HEK293 (cell line): ENCODE data around the gene C21orf58.

Experiments used
- CTCF ChIA-PET: fragments of 350-600 bp; formaldehyde crosslinking; extraction: SDS; loops from one replicate; lab custom pipeline; 2021; ENCODE audit warnings: antibody characterized with exemption; lab: Yijun Ruan, JAX
- POLR2A ChIA-PET: fragments of 300-600 bp; formaldehyde crosslinking; extraction: SDS; loops from one replicate; lab custom pipeline; 2020; ENCODE audit warnings: antibody characterized with exemption, inconsistent platforms; lab: Yijun Ruan, JAX
- H3K27ac ChIP-seq: fragments of 200-500 bp; sonication (Bioruptor generic); 2 replicates; pipeline ENCODE4 v1.5.1; 2014; ENCODE audit warnings: low read depth, low read length, control low read depth, inconsistent platforms; ENCODE audit errors: extremely low read depth
- H3K36me3 ChIP-seq, 2 experiments: fragments of 200-500 bp in 1 of 2; sonication (Bioruptor generic) in 1 of 2; 1 replicate in 1 of 2; 2 replicates in 1 of 2; pipeline ENCODE4 v1.5.1; 2014 to 2017; ENCODE audit warnings: inconsistent platforms in 2 of 2, low read length in 2 of 2; ENCODE audit not compliant: control insufficient read depth in 2 of 2, insufficient read depth in 1 of 2
- H3K4me1 ChIP-seq: fragments of 200-500 bp; sonication (Bioruptor generic); 2 replicates; pipeline ENCODE4 v1.5.1; 2014; ENCODE audit warnings: mild to moderate bottlenecking, low read length, inconsistent platforms; ENCODE audit not compliant: control insufficient read depth, insufficient read depth
- H3K4me3 ChIP-seq: 2 replicates; pipeline ENCODE4 v1.5.1; 2011; ENCODE audit warnings: low read depth, mild to moderate bottlenecking, control low read depth, low read length, moderate library complexity
- H3K9me3 ChIP-seq: fragments of 200-500 bp; sonication (Bioruptor generic); 2 replicates; pipeline ENCODE4 v1.5.1; 2014; ENCODE audit warnings: low read depth, low read length, inconsistent platforms; ENCODE audit not compliant: control insufficient read depth, insufficient read depth
- GLIS2 ChIP-seq: fragments of 450-650 bp; formaldehyde crosslinking; IDR thresholded peaks from 2 replicates; pipeline ENCODE4 v1.5.1; 2016; ENCODE audit warnings: missing biosample characterization, missing genetic modification characterization
- KLF7 ChIP-seq: fragments of 450-650 bp; formaldehyde crosslinking; IDR thresholded peaks from 2 replicates; pipeline ENCODE4 v1.5.1; 2016; ENCODE audit warnings: missing biosample characterization, missing genetic modification characterization, borderline replicate concordance
- SCRT1 ChIP-seq: fragments of 450-650 bp; formaldehyde crosslinking; IDR thresholded peaks from 2 replicates; pipeline ENCODE4 v1.5.1; 2016; ENCODE audit warnings: missing biosample characterization, missing genetic modification characterization, borderline replicate concordance
- SCRT2 ChIP-seq: fragments of 450-650 bp; formaldehyde crosslinking; IDR thresholded peaks from 2 replicates; pipeline ENCODE4 v1.5.1; 2016; ENCODE audit warnings: missing biosample characterization, missing genetic modification characterization
- YY1 ChIP-seq: fragments of 450-650 bp; formaldehyde crosslinking; IDR thresholded peaks from 2 replicates; pipeline ENCODE4 v1.5.1; 2018; ENCODE audit warnings: missing biosample characterization, missing genetic modification characterization
- YY2 ChIP-seq: fragments of 450-650 bp; formaldehyde crosslinking; IDR thresholded peaks from 2 replicates; pipeline ENCODE4 v1.5.1; 2016; ENCODE audit warnings: missing biosample characterization, missing genetic modification characterization
- ZIC2 ChIP-seq: fragments of 450-650 bp; formaldehyde crosslinking; IDR thresholded peaks from 2 replicates; pipeline ENCODE4 v1.5.1; 2016; ENCODE audit warnings: missing biosample characterization, missing genetic modification characterization
- ZNF138 ChIP-seq: fragments of 450-650 bp; formaldehyde crosslinking; IDR thresholded peaks from 2 replicates; pipeline ENCODE4 v1.5.1; 2016; ENCODE audit warnings: missing biosample characterization, missing genetic modification characterization, borderline replicate concordance
- ZNF184 ChIP-seq: fragments of 450-650 bp; IDR thresholded peaks from 2 replicates; pipeline ENCODE4 v1.5.1; 2018; ENCODE audit warnings: missing biosample characterization, mild to moderate bottlenecking, missing genetic modification characterization
- ZNF239 ChIP-seq: fragments of 450-650 bp; formaldehyde crosslinking; IDR thresholded peaks from 2 replicates; pipeline ENCODE4 v1.5.1; 2016; ENCODE audit warnings: missing biosample characterization, missing genetic modification characterization
- ZNF555 ChIP-seq: fragments of 450-650 bp; formaldehyde crosslinking; conservative IDR thresholded peaks from 2 replicates; pipeline ENCODE4 v1.5.1; 2017; ENCODE audit warnings: missing biosample characterization, mild to moderate bottlenecking, missing genetic modification characterization, inconsistent platforms
- ZNF600 ChIP-seq: fragments of 450-650 bp; formaldehyde crosslinking; IDR thresholded peaks from 2 replicates; pipeline ENCODE4 v1.5.1; 2016; ENCODE audit warnings: missing biosample characterization, missing genetic modification characterization
- ZSCAN23 ChIP-seq: fragments of 450-650 bp; formaldehyde crosslinking; IDR thresholded peaks from 2 replicates; pipeline ENCODE4 v1.5.1; 2016; ENCODE audit warnings: missing biosample characterization, missing genetic modification characterization
- TF ChIP-seq, protein P1 (sequence below): fragments of 450-650 bp; formaldehyde crosslinking; IDR thresholded peaks from 2 replicates; pipeline ENCODE4 v1.5.0; 2017; ENCODE audit warnings: missing biosample characterization, missing genetic modification characterization, borderline replicate concordance
- TF ChIP-seq, protein P2 (sequence below): fragments of 450-650 bp; formaldehyde crosslinking; IDR thresholded peaks from 2 replicates; pipeline ENCODE4 v1.5.1; 2016; ENCODE audit warnings: missing biosample characterization, missing genetic modification characterization
- TF ChIP-seq, protein P3 (sequence below): fragments of 450-650 bp; formaldehyde crosslinking; IDR thresholded peaks from 2 replicates; pipeline ENCODE4 v1.5.1; 2016; ENCODE audit warnings: missing biosample characterization, missing genetic modification characterization
- TF ChIP-seq, protein P4 (sequence below): fragments of 450-650 bp; formaldehyde crosslinking; IDR thresholded peaks from 2 replicates; pipeline ENCODE4 v1.5.1; 2016; ENCODE audit warnings: missing biosample characterization, missing genetic modification characterization, borderline replicate concordance

The C21orf58 gene

DNA sequence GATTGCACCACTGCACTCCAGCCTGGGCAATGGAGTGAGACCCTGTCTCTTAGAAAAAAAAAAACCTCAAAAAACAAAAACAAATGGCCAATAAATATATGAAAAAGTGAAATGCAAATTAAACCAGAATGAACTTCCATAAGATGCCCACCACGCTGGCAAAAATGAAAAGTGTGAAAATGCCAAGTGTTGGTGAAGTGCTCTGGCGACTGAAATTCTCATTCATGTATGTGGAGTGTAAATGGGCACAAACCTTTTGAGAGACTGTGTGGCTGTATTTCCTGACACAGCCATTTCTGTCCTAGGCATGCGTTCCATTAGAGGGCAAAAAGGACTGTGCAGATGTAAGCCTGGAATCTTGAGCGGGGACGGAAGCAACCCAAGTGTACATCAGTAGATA lies 19.2 kb downstream of the C21orf58 start:
- no peaks in the 10 kb centered on the region for H3K9me3 ChIP-seq
- H3K4me3 ChIP-seq, result no peak overlapping the region
- TF ChIP-seq ZNF138 (tag by site-specific recombination) (no peak), YY2 (tag by site-specific recombination) (no peak), ZNF184 (tag by site-specific recombination) (peak; percentile 96), KLF7 (no peak), ZSCAN23 (tag by site-specific recombination) (no peak), YY1 (tag by site-specific recombination) (no peak), ZNF555 (tag by site-specific recombination) (no peak)
- TF ChIP-seq, protein P1, sequence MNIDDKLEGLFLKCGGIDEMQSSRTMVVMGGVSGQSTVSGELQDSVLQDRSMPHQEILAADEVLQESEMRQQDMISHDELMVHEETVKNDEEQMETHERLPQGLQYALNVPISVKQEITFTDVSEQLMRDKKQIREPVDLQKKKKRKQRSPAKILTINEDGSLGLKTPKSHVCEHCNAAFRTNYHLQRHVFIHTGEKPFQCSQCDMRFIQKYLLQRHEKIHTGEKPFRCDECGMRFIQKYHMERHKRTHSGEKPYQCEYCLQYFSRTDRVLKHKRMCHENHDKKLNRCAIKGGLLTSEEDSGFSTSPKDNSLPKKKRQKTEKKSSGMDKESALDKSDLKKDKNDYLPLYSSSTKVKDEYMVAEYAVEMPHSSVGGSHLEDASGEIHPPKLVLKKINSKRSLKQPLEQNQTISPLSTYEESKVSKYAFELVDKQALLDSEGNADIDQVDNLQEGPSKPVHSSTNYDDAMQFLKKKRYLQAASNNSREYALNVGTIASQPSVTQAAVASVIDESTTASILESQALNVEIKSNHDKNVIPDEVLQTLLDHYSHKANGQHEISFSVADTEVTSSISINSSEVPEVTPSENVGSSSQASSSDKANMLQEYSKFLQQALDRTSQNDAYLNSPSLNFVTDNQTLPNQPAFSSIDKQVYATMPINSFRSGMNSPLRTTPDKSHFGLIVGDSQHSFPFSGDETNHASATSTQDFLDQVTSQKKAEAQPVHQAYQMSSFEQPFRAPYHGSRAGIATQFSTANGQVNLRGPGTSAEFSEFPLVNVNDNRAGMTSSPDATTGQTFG (tag by site-specific recombination), result no peak
- no peaks in the 10 kb centered on the region for H3K4me1 ChIP-seq
- CTCF ChIA-PET, result no interaction called here
- H3K36me3 ChIP-seq, result peaks cover 59 to 79% of the 10 kb centered on the region in 2 experiments
- no peak overlapping the region for H3K27ac ChIP-seq
- POLR2A ChIA-PET, result interaction anchor here (0.6 kb wide), 1 partner anchor 9 kb away, joined by 3 read pairs; no protein-coding TSS in a partner anchor

DNA sequence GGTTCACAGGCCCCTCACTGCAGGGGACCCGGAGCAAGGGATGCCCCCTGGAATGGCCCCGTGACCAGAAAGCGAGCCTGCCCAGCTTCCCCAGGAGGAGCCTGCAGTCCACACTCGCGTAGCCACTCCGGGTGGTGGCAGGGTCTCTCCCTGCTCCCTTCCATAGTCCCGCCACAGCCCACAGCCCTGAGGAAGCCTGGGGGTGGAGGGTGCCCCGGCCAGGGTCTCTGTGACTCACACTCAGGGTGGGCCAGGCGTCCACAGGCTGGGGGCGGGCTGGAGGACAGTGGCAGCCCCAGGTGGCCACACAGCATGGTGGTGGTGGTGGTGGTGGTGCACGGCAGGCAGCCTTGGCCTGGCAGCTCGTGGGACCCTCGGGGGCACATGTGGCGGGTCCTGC lies 21.9 kb downstream of the C21orf58 start:
- H3K9me3 ChIP-seq, result no peaks in the 10 kb centered on the region
- TF ChIP-seq, protein P2, sequence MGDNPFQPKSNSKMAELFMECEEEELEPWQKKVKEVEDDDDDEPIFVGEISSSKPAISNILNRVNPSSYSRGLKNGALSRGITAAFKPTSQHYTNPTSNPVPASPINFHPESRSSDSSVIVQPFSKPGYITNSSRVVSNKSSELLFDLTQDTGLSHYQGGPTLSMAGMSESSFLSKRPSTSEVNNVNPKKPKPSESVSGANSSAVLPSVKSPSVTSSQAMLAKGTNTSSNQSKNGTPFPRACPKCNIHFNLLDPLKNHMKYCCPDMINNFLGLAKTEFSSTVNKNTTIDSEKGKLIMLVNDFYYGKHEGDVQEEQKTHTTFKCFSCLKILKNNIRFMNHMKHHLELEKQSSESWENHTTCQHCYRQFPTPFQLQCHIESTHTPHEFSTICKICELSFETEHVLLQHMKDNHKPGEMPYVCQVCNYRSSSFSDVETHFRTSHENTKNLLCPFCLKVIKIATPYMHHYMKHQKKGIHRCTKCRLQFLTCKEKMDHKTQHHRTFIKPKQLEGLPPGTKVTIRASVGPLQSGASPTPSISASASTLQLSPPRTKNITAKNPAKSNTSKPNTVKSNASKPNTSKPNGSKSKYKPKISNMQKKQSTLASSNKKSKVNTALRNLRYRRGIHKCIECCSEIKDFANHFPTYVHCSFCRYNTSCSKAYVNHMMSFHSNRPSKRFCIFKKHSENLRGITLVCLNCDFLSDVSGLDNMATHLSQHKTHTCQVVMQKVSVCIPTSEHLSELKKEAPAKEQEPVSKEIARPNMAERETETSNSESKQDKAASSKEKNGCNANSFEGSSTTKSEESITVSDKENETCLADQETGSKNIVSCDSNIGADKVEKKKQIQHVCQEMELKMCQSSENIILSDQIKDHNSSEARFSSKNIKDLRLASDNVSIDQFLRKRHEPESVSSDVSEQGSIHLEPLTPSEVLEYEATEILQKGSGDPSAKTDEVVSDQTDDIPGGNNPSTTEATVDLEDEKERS (tag by site-specific recombination), result no peak
- TF ChIP-seq GLIS2 (tag by site-specific recombination) (peak; percentile 28; the same call in 1 of the 2 replicates), ZIC2 (tag by site-specific recombination) (peak; percentile 56), ZNF239 (tag by site-specific recombination) (no peak)
- TF ChIP-seq, all 188 proteins: peak for 2
- Histone ChIP-seq H3K4me3 (no peak overlapping the region), H3K36me3 (peaks cover 43 to 62% of the 10 kb centered on the region in 2 experiments), H3K4me1 (no peaks in the 10 kb centered on the region), H3K27ac (no peak overlapping the region)
- ChIA-PET CTCF (no interaction called here), POLR2A (interaction anchor here (1.2 kb wide), 2 partner anchors 15 to 21 kb away, joined by 3 to 5 read pairs; no protein-coding TSS in a partner anchor)

DNA sequence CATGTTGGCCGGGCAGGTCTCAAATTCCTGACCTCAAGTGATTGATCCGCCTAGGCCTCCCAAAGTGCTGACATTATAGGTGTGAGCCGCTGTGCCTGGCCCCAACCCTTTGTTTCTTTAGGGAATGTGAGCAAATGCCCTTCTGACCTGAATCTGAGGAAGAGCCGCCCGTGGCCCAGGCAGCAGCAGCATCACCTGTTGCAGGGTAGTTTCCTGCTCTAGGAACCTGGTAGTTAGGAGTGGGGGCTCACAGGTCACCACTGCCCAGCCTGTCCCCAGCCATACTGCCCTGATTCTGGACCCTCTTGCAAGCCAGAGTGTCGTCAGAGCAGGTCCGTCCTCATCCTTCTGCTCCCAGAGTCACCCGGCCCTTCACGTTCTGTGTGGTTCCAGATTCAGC lies 24.5 kb downstream of the C21orf58 start:
- Histone ChIP-seq H3K4me1 (no peaks in the 10 kb centered on the region; the same call in 1 of the 2 replicates), H3K9me3 (no peaks in the 10 kb centered on the region), H3K4me3 (no peak overlapping the region), H3K27ac (no peak overlapping the region), H3K36me3 (peaks cover 34 to 37% of the 10 kb centered on the region in 2 experiments)
- TF ChIP-seq, protein P3, sequence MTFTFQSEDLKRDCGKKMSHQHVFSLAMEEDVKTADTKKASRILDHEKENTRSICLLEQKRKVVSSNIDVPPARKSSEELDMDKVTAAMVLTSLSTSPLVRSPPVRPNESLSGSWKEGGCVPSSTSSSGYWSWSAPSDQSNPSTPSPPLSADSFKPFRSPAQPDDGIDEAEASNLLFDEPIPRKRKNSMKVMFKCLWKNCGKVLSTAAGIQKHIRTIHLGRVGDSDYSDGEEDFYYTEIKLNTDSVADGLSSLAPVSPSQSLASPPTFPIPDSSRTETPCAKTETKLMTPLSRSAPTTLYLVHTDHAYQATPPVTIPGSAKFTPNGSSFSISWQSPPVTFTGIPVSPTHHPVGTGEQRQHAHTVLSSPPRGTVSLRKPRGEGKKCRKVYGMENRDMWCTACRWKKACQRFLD, result no peak
- TF ChIP-seq SCRT2, result peak; percentile 89
- TF ChIP-seq SCRT1 (tag by site-specific recombination), result peak; percentile 74; the same call in 1 of the 2 replicates
- TF ChIP-seq, protein P4, sequence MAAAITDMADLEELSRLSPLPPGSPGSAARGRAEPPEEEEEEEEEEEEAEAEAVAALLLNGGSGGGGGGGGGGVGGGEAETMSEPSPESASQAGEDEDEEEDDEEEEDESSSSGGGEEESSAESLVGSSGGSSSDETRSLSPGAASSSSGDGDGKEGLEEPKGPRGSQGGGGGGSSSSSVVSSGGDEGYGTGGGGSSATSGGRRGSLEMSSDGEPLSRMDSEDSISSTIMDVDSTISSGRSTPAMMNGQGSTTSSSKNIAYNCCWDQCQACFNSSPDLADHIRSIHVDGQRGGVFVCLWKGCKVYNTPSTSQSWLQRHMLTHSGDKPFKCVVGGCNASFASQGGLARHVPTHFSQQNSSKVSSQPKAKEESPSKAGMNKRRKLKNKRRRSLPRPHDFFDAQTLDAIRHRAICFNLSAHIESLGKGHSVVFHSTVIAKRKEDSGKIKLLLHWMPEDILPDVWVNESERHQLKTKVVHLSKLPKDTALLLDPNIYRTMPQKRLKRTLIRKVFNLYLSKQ (tag by site-specific recombination), result no peak
- TF ChIP-seq ZNF600, result peak; percentile 12; the same call in 1 of the 2 replicates
- TF ChIP-seq, protein P2 (tag by site-specific recombination), result no peak
- ChIA-PET CTCF (no interaction called here), POLR2A (no interaction called here)
